Measurements from ENCODE around the gene ACSS1.

ACSS1 gene

GRCh38 chr20:25046736-25047666 lies 10.9 kb downstream of the ACSS1 start:
- no peak for TF ChIP-seq SIN3A (IDR thresholded peaks at IDR 0.05; ENCODE audit: borderline replicate concordance, insufficient read depth, low read length)
- TF ChIP-seq POLR2AphosphoS5 (IDR thresholded peaks at IDR 0.05; ENCODE audit: low read depth, low read length), result no peak
- TF ChIP-seq FOXP2 (optimal IDR thresholded peaks at IDR 0.05; ENCODE audit: borderline replicate concordance, extremely low read depth, extremely low read length, insufficient read depth), result no peak
- no peak for TF ChIP-seq TAF1 (IDR thresholded peaks at IDR 0.05; ENCODE audit: borderline replicate concordance, insufficient read depth, low read length)
- TF ChIP-seq REST (IDR thresholded peaks at IDR 0.05; ENCODE audit: insufficient read depth in 1 of 2, low read depth in 2 of 2, low read length in 2 of 2), result no peak

- TF ChIP-seq POLR2AphosphoS5 (IDR thresholded peaks at IDR 0.05; ENCODE audit: low read depth, low read length) (no peak), TAF1 (IDR thresholded peaks at IDR 0.05; ENCODE audit: borderline replicate concordance, insufficient read depth, low read length) (no peak), SIN3A (IDR thresholded peaks at IDR 0.05; ENCODE audit: borderline replicate concordance, insufficient read depth, low read length) (no peak), REST (IDR thresholded peaks at IDR 0.05; ENCODE audit: insufficient read depth in 1 of 2, low read depth in 2 of 2, low read length in 2 of 2) (no peak), FOXP2 (optimal IDR thresholded peaks at IDR 0.05; ENCODE audit: borderline replicate concordance, extremely low read depth, extremely low read length, insufficient read depth) (no peak)
Observed at GRCh38 chr20:25046181-25046641, 11.7 kb downstream of the ACSS1 start.

GRCh38 chr20:25045343-25045712 lies 12.6 kb downstream of the ACSS1 start:
- TF ChIP-seq FOXP2 (optimal IDR thresholded peaks at IDR 0.05; ENCODE audit: borderline replicate concordance, extremely low read depth, extremely low read length, insufficient read depth), result no peak
- no peak for TF ChIP-seq TAF1 (IDR thresholded peaks at IDR 0.05; ENCODE audit: borderline replicate concordance, insufficient read depth, low read length)
- no peak for TF ChIP-seq REST (IDR thresholded peaks at IDR 0.05; ENCODE audit: insufficient read depth in 1 of 2, low read depth in 2 of 2, low read length in 2 of 2)
- TF ChIP-seq POLR2AphosphoS5 (IDR thresholded peaks at IDR 0.05; ENCODE audit: low read depth, low read length), result no peak

- TF ChIP-seq SIN3A (IDR thresholded peaks at IDR 0.05; ENCODE audit: borderline replicate concordance, insufficient read depth, low read length) (no peak), TAF1 (IDR thresholded peaks at IDR 0.05; ENCODE audit: borderline replicate concordance, insufficient read depth, low read length) (no peak), POLR2AphosphoS5 (IDR thresholded peaks at IDR 0.05; ENCODE audit: low read depth, low read length) (no peak), REST (IDR thresholded peaks at IDR 0.05; ENCODE audit: insufficient read depth in 1 of 2, low read depth in 2 of 2, low read length in 2 of 2) (no peak), FOXP2 (optimal IDR thresholded peaks at IDR 0.05; ENCODE audit: borderline replicate concordance, extremely low read depth, extremely low read length, insufficient read depth) (no peak)
Observed at GRCh38 chr20:25044660-25045342, 13.1 kb downstream of the ACSS1 start.

Data from PFSK-1 (cell line).